Suprapubic skin (tissue), 4 donors: ENCODE results near the gene MSX1.

Source experiments
- EP300 ChIP-seq: sonication (generic); formaldehyde crosslinking; IDR thresholded peaks from one replicate; pipeline ENCODE4 v1.6.1; 2017; ENCODE audit warnings: antibody characterized with exemption
- POLR2A ChIP-seq, 2 donors: fragments of 450-650 bp; IDR thresholded peaks; one replicate each; pipeline ENCODE4 v1.6.1; 2017; ENCODE audit warnings: antibody characterized with exemption in 2 of 2, mild to moderate bottlenecking in 2 of 2, moderate library complexity in 2 of 2
- POLR2AphosphoS5 ChIP-seq, 3 donors: sonication (generic); formaldehyde crosslinking; IDR thresholded peaks; one replicate each; pipeline ENCODE4 v1.6.1; 2017; ENCODE audit warnings: antibody characterized with exemption in 3 of 3
- TF ChIP-seq, protein P1 (sequence below), 2 donors: fragments of 200-600 bp in 1 of 2; fragments of 450-650 bp in 1 of 2; sonication (generic) in 1 of 2; IDR thresholded peaks; one replicate each; pipeline ENCODE4 v1.5.1; 2016 to 2019; ENCODE audit warnings: antibody characterized with exemption in 2 of 2, mild to moderate bottlenecking in 1 of 2, moderate library complexity in 1 of 2

DNA sequence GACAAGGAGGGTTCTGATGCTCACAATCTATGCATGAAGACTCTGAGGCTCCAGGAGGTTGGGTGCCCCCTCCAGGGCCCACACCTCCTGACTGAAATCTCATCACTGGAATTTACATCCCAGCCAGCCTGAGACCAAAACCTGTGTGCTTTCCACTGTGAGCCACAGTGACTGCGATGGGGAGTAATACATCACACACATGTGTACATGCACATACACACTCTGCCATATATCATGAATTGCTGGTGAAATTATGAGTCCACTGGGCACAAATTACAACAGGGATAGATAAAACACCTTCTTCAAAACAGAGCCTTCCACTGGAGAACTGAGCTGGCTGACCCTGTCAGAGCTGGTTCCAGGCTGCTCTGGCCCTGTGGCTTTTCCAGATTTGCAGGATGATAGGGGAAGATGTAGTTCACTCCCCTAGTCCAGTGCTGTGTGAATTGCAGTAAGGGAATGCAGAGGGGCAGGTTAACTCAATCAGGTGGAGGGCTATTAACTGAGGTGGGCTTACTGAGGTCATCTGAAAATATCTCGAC, 35.8 kb upstream of the MSX1 start:
- TF ChIP-seq, protein P1, sequence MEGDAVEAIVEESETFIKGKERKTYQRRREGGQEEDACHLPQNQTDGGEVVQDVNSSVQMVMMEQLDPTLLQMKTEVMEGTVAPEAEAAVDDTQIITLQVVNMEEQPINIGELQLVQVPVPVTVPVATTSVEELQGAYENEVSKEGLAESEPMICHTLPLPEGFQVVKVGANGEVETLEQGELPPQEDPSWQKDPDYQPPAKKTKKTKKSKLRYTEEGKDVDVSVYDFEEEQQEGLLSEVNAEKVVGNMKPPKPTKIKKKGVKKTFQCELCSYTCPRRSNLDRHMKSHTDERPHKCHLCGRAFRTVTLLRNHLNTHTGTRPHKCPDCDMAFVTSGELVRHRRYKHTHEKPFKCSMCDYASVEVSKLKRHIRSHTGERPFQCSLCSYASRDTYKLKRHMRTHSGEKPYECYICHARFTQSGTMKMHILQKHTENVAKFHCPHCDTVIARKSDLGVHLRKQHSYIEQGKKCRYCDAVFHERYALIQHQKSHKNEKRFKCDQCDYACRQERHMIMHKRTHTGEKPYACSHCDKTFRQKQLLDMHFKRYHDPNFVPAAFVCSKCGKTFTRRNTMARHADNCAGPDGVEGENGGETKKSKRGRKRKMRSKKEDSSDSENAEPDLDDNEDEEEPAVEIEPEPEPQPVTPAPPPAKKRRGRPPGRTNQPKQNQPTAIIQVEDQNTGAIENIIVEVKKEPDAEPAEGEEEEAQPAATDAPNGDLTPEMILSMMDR (IDR thresholded peaks at IDR 0.05) = no peak
- TF ChIP-seq POLR2A (IDR thresholded peaks at IDR 0.05) = no peak
- TF ChIP-seq POLR2AphosphoS5 (IDR thresholded peaks at IDR 0.05) = no peak
- TF ChIP-seq EP300 = no peak
